Muscle layer of duodenum (tissue), 2 donors: Measurements from ENCODE around the gene C16orf46.

Experiments used
- H3K27ac ChIP-seq: one replicate; pipeline ENCODE4 v1.7.0; 2013; ENCODE audit warnings: mild to moderate bottlenecking, low read length
- H3K27me3 ChIP-seq: one replicate; pipeline ENCODE4 v1.7.0; 2013; ENCODE audit warnings: low read depth, mild to moderate bottlenecking, control low read depth, low read length
- H3K36me3 ChIP-seq, 2 donors: one replicate each; pipeline ENCODE4 v1.7.0; 2013; ENCODE audit warnings: low read length in 2 of 2, control low read depth in 1 of 2, mild to moderate bottlenecking in 1 of 2; ENCODE audit not compliant: insufficient read depth in 2 of 2, control insufficient read depth in 1 of 2
- H3K4me1 ChIP-seq, 2 donors: one replicate each; pipeline ENCODE4 v1.7.0; 2013; ENCODE audit warnings: low read length in 2 of 2, mild to moderate bottlenecking in 2 of 2, control low read depth in 1 of 2, moderate library complexity in 1 of 2; ENCODE audit not compliant: insufficient read depth in 2 of 2, control insufficient read depth in 1 of 2
- H3K4me3 ChIP-seq, 2 donors: one replicate each; pipeline ENCODE4 v1.7.0; 2013; ENCODE audit warnings: low read length in 2 of 2, low read depth in 1 of 2, mild to moderate bottlenecking in 1 of 2
- H3K9me3 ChIP-seq, 2 donors: one replicate each; pipeline ENCODE4 v1.7.0; 2013; ENCODE audit warnings: low read length in 2 of 2, control low read depth in 1 of 2, mild to moderate bottlenecking in 1 of 2; ENCODE audit not compliant: control insufficient read depth in 1 of 2
- donor health status: healthy.

C16orf46 gene

GRCh38 chr16:81073560-81074330 is 3.3 kb downstream of the C16orf46 start:
- H3K27me3 ChIP-seq = no peaks in the 10 kb centered on the region
- H3K27ac ChIP-seq = no peak overlapping the region
- H3K36me3 ChIP-seq = no peaks in the 10 kb centered on the region
- no peak overlapping the region for H3K4me3 ChIP-seq
- H3K9me3 ChIP-seq = no peaks in the 10 kb centered on the region
- H3K4me1 ChIP-seq = no peaks in the 10 kb centered on the region

- H3K27ac ChIP-seq = no peak overlapping the region
- no peaks in the 10 kb centered on the region for H3K36me3 ChIP-seq
- no peaks in the 10 kb centered on the region for H3K9me3 ChIP-seq
- no peaks in the 10 kb centered on the region for H3K27me3 ChIP-seq
- H3K4me1 ChIP-seq = no peaks in the 10 kb centered on the region
- H3K4me3 ChIP-seq = no peak overlapping the region
Observed at GRCh38 chr16:81071805-81072204, 5.2 kb downstream of the C16orf46 start.

DNA sequence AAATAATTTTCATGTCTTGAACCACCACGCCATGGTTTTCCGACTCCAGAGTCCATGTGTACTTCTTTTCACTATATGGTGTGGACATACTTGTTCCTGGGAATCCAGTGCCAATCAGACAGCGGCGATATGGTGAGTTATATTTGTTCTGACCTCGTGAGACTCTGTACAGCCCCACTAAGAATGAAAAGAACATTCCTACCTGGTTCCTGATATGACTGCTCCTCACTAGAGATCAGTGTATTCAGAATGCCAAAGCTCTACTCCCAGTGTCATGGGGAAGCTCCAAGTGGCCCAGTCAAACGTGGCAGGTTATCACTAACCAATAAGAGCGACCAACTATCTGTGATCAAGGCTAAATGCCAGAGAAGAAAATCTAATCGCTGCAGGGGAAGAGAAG is 6.1 kb downstream of the C16orf46 start:
- no peaks in the 10 kb centered on the region for H3K9me3 ChIP-seq
- H3K36me3 ChIP-seq = no peaks in the 10 kb centered on the region
- no peaks in the 10 kb centered on the region for H3K4me1 ChIP-seq
- H3K4me3 ChIP-seq = no peak overlapping the region
- no peak overlapping the region for H3K27ac ChIP-seq
- no peaks in the 10 kb centered on the region for H3K27me3 ChIP-seq

DNA sequence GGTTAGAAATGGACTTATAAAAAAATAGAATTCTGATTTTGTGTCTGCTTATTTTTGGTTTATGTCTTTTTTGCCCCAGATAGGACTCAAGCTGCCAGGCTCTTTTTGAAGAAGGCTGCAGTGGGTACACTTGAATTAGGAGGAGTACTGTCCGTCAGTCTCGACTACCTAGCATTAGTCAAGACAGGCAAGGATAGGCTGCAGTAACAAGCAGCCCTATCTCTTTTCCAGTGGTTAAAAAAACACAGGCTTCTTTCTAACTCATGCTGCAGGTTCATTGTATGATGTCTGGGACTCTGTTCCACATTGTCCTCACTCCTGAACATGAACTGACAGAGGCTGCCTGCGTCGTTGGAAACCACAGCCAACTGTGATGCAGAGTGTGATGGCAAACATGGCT is 8.0 kb downstream of the C16orf46 start:
- Histone ChIP-seq H3K4me1 (no peaks in the 10 kb centered on the region), H3K36me3 (no peaks in the 10 kb centered on the region), H3K9me3 (no peaks in the 10 kb centered on the region), H3K27ac (no peak overlapping the region), H3K27me3 (no peaks in the 10 kb centered on the region), H3K4me3 (no peak overlapping the region)

DNA sequence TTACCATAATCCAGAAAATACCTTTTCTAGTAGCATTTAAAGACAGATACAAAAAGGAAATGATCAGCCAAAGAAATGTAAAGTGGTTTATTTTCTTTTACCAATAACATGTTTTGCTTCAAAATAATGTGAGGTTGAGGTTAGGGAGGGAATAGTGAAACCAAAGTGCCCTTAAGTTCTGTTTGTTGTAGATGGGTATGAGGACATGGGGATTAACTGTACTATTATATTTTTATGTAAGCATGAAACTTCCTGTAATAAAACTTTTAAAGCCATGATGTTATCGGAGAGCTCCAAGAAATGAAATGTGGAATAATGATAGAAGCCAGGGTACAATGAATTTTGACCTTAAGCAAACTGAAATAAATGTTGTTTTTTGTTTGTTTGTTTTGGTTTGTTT is 9.9 kb downstream of the C16orf46 start:
- Histone ChIP-seq H3K4me1 (no peaks in the 10 kb centered on the region), H3K27me3 (no peaks in the 10 kb centered on the region), H3K27ac (no peak overlapping the region)

DNA sequence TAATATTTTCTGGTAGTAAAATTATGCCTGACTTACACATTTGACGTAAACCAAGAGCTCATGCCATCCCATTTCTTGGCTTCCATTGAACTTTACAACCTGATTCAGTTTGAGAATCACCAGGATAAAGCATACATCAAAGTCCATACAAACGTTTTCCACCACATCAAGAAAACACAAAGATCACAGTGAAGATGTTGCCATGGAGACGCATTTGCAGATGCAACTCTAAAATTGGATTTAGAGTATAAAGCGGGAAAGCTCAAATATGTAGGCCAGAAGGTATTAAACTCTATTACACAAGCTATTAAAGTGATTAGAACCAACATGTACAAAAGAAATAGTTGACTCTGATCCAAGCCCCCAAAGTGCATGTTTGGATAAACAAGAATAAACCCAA is 10.4 kb downstream of the C16orf46 start:
- H3K27me3 ChIP-seq = no peaks in the 10 kb centered on the region
- H3K9me3 ChIP-seq = no peaks in the 10 kb centered on the region
- H3K4me1 ChIP-seq = no peaks in the 10 kb centered on the region
- no peaks in the 10 kb centered on the region for H3K36me3 ChIP-seq
- no peak overlapping the region for H3K27ac ChIP-seq
- no peak overlapping the region for H3K4me3 ChIP-seq

More for the DNA sequence above, 9.9 kb downstream of the C16orf46 start:
- no peaks in the 10 kb centered on the region for H3K9me3 ChIP-seq
- no peak overlapping the region for H3K4me3 ChIP-seq
- no peaks in the 10 kb centered on the region for H3K36me3 ChIP-seq

DNA sequence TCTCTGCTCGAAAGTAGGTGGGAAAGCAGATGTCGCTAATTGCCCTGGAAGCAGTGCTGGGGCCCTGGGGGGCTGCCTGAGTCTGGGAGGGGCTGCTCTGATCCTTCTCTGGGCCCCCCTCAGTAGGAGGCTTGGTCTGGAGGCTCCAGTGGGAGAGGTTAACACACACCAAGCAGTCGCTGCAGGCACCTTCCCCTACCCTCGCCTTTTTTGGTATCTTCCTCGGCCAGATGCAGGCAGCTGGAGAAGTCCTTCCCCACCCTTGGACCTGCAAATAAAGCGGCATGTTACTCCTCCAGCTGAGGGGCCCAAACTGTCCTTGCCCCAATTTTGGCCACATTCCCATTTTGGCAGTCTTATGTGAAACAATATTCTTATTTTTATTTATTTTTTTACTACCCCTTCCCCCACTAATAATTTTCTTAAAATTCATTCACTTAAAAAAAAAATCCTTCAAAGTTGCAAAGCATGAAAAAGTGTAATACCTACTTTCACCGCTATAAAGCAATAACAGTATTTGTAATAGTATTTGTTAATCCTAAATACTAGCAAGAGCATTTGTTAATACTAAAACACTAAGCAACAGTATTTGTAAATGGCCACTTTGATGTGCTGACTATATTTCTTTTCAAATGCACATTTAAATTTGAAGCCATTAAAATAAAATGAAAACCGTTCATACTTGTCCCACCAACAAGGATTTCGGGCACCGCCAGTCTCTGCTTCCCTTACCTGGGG is 15.0 kb downstream of the C16orf46 start:
- no peaks in the 10 kb centered on the region for H3K36me3 ChIP-seq
- H3K4me1 ChIP-seq = no peaks in the 10 kb centered on the region
- H3K9me3 ChIP-seq = no peaks in the 10 kb centered on the region
- no peaks in the 10 kb centered on the region for H3K27me3 ChIP-seq
- H3K4me3 ChIP-seq = no peak overlapping the region
- H3K27ac ChIP-seq = no peak overlapping the region

DNA sequence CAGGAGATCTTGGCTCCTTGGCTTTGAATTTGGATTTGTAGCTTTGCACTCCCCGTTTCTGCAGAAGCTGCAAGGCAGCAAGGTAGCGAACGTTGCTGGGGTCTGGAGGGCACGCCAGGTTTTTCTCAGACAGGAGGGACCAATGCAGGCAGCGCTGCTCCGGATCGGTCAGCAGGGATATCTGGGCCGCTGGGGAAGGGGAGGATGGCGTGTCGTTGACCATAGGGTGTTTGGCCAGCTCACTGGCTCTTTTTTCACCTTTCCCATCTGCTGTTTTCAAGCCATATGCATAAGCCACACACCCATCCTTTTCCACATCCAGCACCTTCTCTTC is 15.8 kb downstream of the C16orf46 start:
- H3K27me3 ChIP-seq = no peaks in the 10 kb centered on the region
- no peaks in the 10 kb centered on the region for H3K4me1 ChIP-seq
- H3K27ac ChIP-seq = no peak overlapping the region
- H3K9me3 ChIP-seq = no peaks in the 10 kb centered on the region
- H3K4me3 ChIP-seq = no peak overlapping the region
- H3K36me3 ChIP-seq = no peaks in the 10 kb centered on the region

- Histone ChIP-seq H3K9me3 (no peaks in the 10 kb centered on the region), H3K4me1 (no peaks in the 10 kb centered on the region), H3K27ac (no peak overlapping the region), H3K27me3 (no peaks in the 10 kb centered on the region), H3K36me3 (no peaks in the 10 kb centered on the region), H3K4me3 (no peak overlapping the region)
Observed at GRCh38 chr16:81060576-81061306, 16.3 kb downstream of the C16orf46 start.

GRCh38 chr16:81053761-81054160 is 23.3 kb downstream of the C16orf46 start:
- Histone ChIP-seq H3K9me3 (no peaks in the 10 kb centered on the region), H3K4me1 (no peaks in the 10 kb centered on the region), H3K27me3 (no peaks in the 10 kb centered on the region), H3K36me3 (no peaks in the 10 kb centered on the region), H3K27ac (no peak overlapping the region), H3K4me3 (no peak overlapping the region)

GRCh38 chr16:81042821-81043220 is 34.2 kb downstream of the C16orf46 start:
- Histone ChIP-seq H3K4me3 (no peak overlapping the region), H3K27me3 (no peaks in the 10 kb centered on the region), H3K4me1 (peaks cover 0 to 6% of the 10 kb centered on the region in 2 donors), H3K27ac (no peak overlapping the region), H3K9me3 (no peaks in the 10 kb centered on the region), H3K36me3 (peaks cover 38 to 47% of the 10 kb centered on the region in 2 donors)
